HEK293T (cell line): ENCODE results near the gene DOCK9.

ENCODE experiments used
- CTCF ChIA-PET: fragments of 350-600 bp; formaldehyde crosslinking; extraction: SDS; loops from one replicate; lab custom pipeline; 2021; ENCODE audit warnings: antibody characterized with exemption, inconsistent platforms; lab: Yijun Ruan, JAX
- POLR2A ChIA-PET: fragments of 350-600 bp; formaldehyde crosslinking; extraction: SDS; loops from one replicate; lab custom pipeline; 2020; ENCODE audit warnings: antibody characterized with exemption, inconsistent platforms; lab: Yijun Ruan, JAX
- DNase-seq: peaks from one replicate; pipeline ENCODE4 v3.0.0; 2012; ENCODE audit warnings: mixed read lengths; ENCODE audit errors: extremely low spot score
- ARNT ChIP-seq: fragments of 450-650 bp; IDR thresholded peaks from 2 replicates; pipeline ENCODE4 v1.6.1; 2017; ENCODE audit warnings: mild to moderate bottlenecking
- BHLHE40 ChIP-seq: fragments of 450-650 bp; IDR thresholded peaks from 2 replicates; pipeline ENCODE4 v1.6.1; 2016; ENCODE audit warnings: mild to moderate bottlenecking, moderate library complexity, borderline replicate concordance
- CTBP1 ChIP-seq: fragments of 450-650 bp; IDR thresholded peaks from 2 replicates; pipeline ENCODE4 v1.6.1; 2016; ENCODE audit warnings: borderline replicate concordance
- ELF4 ChIP-seq: fragments of 450-650 bp; IDR thresholded peaks from 2 replicates; pipeline ENCODE4 v1.6.1; 2017; ENCODE audit warnings: antibody characterized with exemption
- FOXA1 ChIP-seq: fragments of 450-650 bp; IDR thresholded peaks from 2 replicates; pipeline ENCODE4 v1.6.1; 2016; ENCODE audit warnings: mild to moderate bottlenecking
- FOXK2 ChIP-seq: fragments of 450-650 bp; IDR thresholded peaks from 2 replicates; pipeline ENCODE4 v1.6.1; 2016; ENCODE audit warnings: mild to moderate bottlenecking
- FOXM1 ChIP-seq: fragments of 450-650 bp; IDR thresholded peaks from 2 replicates; pipeline ENCODE4 v1.6.1; 2017; ENCODE audit warnings: mild to moderate bottlenecking, borderline replicate concordance
- HDGF ChIP-seq: fragments of 450-650 bp; IDR thresholded peaks from 2 replicates; pipeline ENCODE4 v1.6.1; 2017; ENCODE audit warnings: antibody characterized with exemption, borderline replicate concordance
- L3MBTL2 ChIP-seq: fragments of 450-650 bp; conservative IDR thresholded peaks from 2 replicates; pipeline ENCODE4 v1.6.1; 2016; ENCODE audit warnings: mild to moderate bottlenecking
- LEF1 ChIP-seq: fragments of 450-650 bp; IDR thresholded peaks from 2 replicates; pipeline ENCODE4 v1.6.1; 2017; ENCODE audit warnings: mild to moderate bottlenecking, borderline replicate concordance
- NFRKB ChIP-seq: fragments of 450-650 bp; IDR thresholded peaks from 2 replicates; pipeline ENCODE4 v1.6.1; 2016; ENCODE audit warnings: mild to moderate bottlenecking, moderate library complexity
- SP1 ChIP-seq: fragments of 450-650 bp; IDR thresholded peaks from 2 replicates; pipeline ENCODE4 v1.6.1; 2017
- SUZ12 ChIP-seq: fragments of 450-650 bp; IDR thresholded peaks from 2 replicates; pipeline ENCODE4 v1.6.1; 2016; ENCODE audit warnings: mild to moderate bottlenecking
- TARDBP ChIP-seq: fragments of 450-650 bp; IDR thresholded peaks from 2 replicates; pipeline ENCODE4 v1.6.1; 2016
- ZNF384 ChIP-seq: fragments of 450-650 bp; IDR thresholded peaks from 2 replicates; pipeline ENCODE4 v1.6.1; 2016
- TF ChIP-seq, protein P1 (sequence below): fragments of 450-650 bp; IDR thresholded peaks from 2 replicates; pipeline ENCODE4 v1.6.1; 2016

DOCK9 gene

DNA sequence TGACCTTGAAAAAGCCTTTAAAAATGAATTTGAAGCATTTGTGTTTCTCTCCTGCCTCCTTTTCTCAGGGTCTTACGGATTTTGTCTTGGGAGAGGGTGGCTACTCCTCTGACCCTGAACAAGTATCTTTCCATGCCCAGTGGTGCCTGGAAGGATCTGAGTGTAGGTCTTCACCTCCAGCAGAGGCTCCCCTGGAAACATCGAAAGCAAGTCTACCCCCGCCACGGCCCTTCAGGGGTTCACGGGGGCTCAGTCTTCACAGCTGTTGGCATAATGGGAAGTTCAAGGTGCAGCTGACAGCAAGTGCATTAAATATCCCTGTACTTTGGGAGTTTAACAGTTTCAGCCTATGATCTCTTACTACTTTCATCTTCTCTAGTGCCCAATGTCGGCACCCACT is 182.6 kb downstream of the DOCK9 start:
- TF ChIP-seq SP1, result no peak
- no peak for TF ChIP-seq CTBP1
- TF ChIP-seq FOXA1, result no peak
- TF ChIP-seq BHLHE40, result no peak
- no peak for TF ChIP-seq ELF4
- TF ChIP-seq SUZ12, result no peak
- TF ChIP-seq HDGF, result no peak
- TF ChIP-seq, protein P1, sequence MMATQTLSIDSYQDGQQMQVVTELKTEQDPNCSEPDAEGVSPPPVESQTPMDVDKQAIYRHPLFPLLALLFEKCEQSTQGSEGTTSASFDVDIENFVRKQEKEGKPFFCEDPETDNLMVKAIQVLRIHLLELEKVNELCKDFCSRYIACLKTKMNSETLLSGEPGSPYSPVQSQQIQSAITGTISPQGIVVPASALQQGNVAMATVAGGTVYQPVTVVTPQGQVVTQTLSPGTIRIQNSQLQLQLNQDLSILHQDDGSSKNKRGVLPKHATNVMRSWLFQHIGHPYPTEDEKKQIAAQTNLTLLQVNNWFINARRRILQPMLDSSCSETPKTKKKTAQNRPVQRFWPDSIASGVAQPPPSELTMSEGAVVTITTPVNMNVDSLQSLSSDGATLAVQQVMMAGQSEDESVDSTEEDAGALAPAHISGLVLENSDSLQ, result no peak
- TF ChIP-seq L3MBTL2, result no peak
- no peak for TF ChIP-seq TARDBP
- TF ChIP-seq FOXM1, result no peak
- no peak for TF ChIP-seq ARNT
- no peak for TF ChIP-seq NFRKB
- no peak for DNase-seq
- ChIA-PET POLR2A (no interaction called here), CTCF (no interaction called here)

DNA sequence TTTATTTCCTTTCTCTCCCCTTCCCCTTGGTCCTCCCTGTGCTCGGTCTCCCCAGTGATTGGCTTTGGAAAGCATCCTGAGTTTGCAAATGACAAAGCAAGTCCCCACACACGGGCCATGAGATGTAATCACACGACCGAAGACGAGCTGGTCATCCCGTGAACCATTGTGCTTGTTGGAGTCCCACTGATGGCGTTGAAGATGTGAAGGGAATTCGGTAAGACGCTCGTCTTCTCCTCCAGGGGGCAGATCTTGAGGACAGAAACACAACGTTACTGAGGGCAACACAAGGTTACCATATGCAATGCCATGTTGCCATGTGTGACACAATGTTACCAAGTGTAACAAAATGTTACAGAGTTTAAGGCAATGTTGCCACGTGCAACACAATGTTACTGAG is 183.4 kb downstream of the DOCK9 start:
- no peak for DNase-seq
- ChIA-PET POLR2A (no interaction called here), CTCF (interaction anchor here (0.5 kb wide), 1 partner anchor 212 kb away, joined by 3 read pairs; no protein-coding TSS in a partner anchor)
- no peak for TF ChIP-seq ZNF384
- no peak for TF ChIP-seq NFRKB
- TF ChIP-seq FOXK2, result no peak
- no peak for TF ChIP-seq SUZ12
- TF ChIP-seq BHLHE40, result no peak

DNA sequence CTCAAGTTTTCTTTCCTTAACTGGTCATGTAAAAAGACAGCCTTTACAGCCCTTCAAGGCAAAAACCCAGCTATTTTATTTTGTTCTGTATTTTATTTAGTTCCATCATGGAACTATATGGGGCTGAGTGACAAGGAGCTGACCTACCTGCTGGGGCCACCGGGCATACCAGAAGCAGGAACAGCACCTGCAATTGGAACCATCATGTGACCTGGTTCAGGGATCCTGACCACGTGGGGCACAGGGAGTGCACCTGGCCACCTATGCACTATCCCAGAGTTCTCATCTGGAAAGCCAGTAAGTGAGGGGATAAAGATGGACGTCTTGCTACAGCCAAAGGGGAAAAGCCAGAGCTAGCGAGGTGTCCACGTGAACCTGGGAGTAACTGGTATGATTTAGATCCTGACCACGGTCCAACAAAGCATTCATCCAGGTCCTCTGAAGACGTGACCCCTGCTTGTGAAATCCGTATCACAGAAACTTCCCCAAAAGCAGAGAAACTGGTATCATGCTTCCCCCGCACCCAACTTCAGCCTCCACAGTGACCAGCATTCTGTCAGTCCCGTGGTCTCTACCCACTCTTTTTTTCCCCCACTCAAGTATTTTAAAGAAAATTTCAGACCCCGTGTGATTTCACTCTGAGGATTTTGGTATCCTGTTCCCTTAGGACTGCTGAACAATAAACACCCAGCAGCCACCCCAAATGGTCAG is 184.9 kb downstream of the DOCK9 start:
- ChIA-PET POLR2A (no interaction called here), CTCF (no interaction called here)
- DNase-seq, result no peak

DNA sequence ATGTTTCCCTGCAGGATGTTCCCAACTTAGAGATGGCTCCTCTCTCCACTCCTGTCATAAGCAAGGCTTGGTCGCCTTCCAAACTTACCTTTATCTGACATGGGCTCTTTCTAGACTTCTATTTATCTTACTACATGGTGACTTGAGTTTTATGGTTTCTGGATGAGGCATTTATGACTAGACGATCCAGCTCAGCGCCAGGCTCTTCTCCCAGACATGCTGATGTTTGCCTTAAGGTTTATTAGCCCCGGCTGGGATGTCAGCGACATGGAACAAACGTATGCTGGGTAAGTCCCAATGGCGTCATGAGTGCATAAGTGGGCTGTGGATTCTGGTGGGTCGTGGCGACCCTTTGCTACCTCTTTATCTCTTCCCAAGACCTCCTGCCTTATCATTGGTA is 185.5 kb downstream of the DOCK9 start:
- ChIA-PET CTCF (no interaction called here), POLR2A (no interaction called here)
- TF ChIP-seq BHLHE40 (no peak), FOXM1 (no peak), ZNF384 (no peak), CTBP1 (no peak), LEF1 (no peak), NFRKB (no peak), L3MBTL2 (no peak), HDGF (no peak), TARDBP (no peak), ARNT (no peak), FOXK2 (no peak), SUZ12 (no peak), FOXA1 (no peak), ELF4 (no peak), SP1 (no peak)
- TF ChIP-seq, protein P1, result no peak
- DNase-seq, result no peak

More for the DNA sequence above, 184.9 kb downstream of the DOCK9 start:
- TF ChIP-seq CTBP1 (no peak), NFRKB (no peak), HDGF (no peak), L3MBTL2 (no peak), SUZ12 (no peak), SP1 (no peak), FOXM1 (no peak), FOXK2 (no peak), TARDBP (no peak), BHLHE40 (no peak), FOXA1 (no peak), ZNF384 (no peak), ELF4 (no peak), ARNT (no peak), LEF1 (no peak)
- TF ChIP-seq, protein P1, result no peak

DNA sequence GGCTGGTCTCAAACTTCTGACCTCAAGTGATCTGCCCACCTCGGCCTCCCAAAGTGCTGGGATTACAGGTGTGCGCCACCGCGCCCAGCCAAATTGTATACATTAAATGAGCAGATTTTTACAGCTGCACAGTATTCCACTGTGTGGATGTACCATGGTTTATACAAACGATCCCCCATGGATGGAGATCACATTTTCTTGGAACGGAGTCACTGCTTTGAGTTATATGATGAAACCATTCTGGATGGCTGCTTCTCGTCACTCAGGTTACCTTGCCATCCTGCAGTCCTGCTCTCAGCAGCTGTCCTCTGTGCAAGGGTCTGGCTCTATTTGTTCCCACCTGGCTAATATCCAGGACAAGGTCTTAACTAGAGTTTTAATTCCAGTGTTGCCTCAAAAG is 186.3 kb downstream of the DOCK9 start:
- DNase-seq, result no peak
- TF ChIP-seq HDGF (no peak), ZNF384 (no peak), NFRKB (no peak), FOXM1 (no peak), FOXA1 (no peak), LEF1 (no peak), ARNT (no peak), TARDBP (no peak), L3MBTL2 (no peak), BHLHE40 (no peak), FOXK2 (no peak), CTBP1 (no peak), SUZ12 (no peak), SP1 (no peak), ELF4 (no peak)
- TF ChIP-seq, protein P1, result no peak
- POLR2A ChIA-PET, result no interaction called here
- CTCF ChIA-PET, result no interaction called here
